Hepatic stellate cell (primary cell): ENCODE measurements around the gene PTPRC.

Experiments
- DNase-seq: peaks from one replicate; pipeline ENCODE4 v3.0.0; 2011; ENCODE audit warnings: low spot score

PTPRC gene

DNA sequence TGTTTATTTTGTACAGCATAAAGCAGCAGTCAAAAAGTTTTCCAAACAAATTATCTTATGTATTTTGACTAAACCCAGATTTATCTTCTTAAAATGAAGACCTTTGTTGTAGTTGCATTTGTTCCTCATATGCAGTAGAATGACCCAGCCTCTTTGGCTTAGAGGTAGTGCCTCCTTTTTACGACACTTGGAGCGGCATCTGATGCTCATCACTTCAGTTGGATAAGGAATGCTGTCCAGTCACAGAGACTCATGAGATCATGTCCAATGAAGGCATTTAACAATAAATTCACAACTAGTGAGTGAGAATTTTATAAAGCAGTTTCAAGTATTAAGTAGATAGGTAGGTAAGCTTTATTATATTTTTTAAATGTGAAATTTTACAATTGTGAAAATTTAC, 35.2 kb downstream of the PTPRC start:
- no peak for DNase-seq

DNA sequence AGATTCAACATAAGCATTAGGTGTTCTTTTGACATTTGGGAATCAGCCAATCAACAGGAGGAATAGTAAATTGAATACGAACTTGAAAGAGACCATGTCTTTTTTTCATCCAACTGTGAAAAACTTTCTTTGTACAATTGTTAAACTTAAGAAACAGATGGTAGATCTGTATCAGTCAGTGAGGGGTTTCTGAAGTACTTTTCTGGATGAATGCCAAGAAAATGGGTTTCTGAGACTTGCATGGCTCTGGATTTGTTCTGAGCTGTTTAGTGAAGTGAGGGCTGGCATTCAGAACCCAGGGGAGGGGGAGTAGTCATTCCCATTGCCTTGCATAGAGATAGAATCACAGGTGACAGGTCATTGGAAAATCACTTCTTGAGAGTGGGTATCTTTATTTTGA, 37.4 kb downstream of the PTPRC start:
- no peak for DNase-seq

DNA sequence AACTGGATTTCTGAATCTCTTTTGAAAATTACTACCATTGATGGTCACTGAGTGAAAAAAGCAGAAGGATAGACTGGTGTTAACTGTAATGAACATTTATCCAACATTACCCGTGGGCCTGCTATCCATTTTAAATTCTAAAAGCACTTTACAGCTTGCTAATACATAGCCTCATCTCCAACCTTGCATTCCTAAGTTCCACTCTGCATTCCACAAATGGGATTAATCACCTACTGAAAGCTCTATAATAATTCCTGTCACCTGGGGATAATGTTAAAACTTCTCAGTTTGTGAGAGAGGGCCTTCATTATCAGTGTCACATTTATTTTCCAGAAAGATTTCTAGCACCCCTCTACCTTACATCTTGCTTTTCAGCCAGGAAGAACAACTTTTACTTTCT, 38.2 kb downstream of the PTPRC start:
- no peak for DNase-seq

- no peak for DNase-seq
Observed at GRCh38 chr1:198677871-198678270, 39.0 kb downstream of the PTPRC start.

- no peak for DNase-seq
Observed at GRCh38 chr1:198678301-198678836, 39.5 kb downstream of the PTPRC start.

- no peak for DNase-seq
Observed at GRCh38 chr1:198678901-198679329, 40.1 kb downstream of the PTPRC start.

GRCh38 chr1:198679535-198680173, 40.8 kb downstream of the PTPRC start:
- DNase-seq = no peak

DNA sequence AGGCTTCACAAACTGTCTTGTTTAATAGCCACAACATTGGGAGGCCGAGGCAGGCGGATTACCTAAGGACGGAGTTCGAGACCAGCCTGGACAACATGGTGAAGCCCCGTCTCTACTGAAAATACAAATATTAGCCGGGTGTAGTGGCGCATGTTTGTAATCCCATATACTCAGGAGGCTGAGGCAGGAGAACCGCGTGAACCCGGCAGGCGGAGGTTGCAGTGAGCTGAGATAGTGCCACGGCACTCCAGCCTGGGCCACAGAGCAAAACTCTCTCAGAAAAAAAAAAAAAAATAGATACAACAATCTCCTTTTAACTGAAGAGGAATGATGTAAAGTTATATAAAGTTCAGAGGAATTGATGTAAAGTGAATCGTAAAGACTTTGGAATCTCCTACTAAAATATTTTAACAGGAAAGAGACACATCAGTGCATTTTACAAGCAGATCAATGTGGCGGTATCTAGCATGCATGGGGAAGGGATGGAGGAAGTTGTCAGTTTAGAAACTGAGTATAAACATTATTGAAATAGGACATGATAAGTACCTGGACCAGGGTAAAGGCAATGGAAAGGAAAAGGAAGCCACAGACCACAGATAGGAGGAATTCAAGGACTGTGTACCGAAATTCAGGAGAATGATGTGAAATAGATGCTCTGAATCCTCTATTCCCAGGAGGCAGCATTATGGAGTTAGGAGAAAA, 41.5 kb downstream of the PTPRC start:
- no peak for DNase-seq

DNA sequence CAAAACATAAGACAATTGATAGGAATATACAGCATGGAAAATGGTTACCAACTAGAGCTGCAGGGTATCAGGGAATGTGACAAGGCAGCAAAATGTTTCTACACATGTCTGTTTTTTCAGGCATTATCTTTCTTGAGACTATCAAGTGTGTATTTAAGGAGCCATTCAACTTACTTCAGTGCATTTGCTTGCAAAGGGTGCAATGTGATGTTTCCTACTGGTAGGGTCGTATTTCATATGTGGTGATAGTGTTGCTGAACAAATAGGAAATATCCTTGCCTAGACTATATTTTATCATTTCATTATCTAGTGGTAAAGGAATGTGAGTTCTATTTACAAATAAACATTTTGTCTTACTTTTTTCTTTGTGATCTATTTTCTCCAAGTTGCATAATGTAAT, 42.4 kb downstream of the PTPRC start:
- DNase-seq = no peak

DNA sequence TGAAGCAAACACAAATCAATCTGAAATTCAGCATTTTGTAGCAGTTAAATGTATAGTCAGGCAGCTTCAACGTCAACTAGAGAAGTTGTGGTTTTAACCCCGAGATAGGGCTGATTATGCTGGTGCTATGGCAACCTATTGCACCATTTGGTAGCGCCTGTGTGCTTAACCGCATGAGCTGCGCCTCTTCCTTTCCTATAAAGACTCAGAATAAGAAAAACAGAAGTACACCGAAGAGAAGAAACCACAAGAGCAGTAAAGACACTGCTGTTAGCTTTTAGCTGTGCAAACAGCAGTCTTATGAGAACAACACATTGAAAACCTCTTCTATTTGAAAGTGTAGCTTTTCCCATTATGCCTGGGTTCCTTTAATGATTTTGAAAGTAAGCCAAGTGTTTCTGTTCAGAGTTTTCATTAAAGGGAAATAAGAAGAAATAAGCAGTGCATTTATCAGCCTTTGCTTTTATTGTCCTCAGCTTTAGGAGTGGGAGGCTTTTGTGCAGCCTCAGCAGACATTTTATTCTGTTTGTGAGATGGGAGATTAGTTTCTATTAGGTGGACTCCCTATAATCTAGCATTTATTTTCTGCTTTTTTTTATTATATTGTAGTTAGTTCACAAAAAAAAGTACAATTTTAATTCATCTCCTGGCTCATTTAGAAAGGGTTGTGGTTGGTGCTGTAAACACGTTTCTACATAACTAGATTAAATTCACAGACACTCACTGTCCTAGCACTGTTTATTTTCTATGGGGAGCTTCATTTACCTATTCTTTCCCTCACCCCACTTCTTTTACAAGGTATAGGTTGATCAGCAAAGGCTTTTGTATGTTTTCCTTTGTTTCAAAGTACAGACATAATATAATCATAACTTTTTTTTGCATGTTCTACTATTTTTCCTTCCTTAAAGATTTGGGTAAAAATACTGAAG, 43.3 kb downstream of the PTPRC start:
- peak; percentile 51 for DNase-seq

DNA sequence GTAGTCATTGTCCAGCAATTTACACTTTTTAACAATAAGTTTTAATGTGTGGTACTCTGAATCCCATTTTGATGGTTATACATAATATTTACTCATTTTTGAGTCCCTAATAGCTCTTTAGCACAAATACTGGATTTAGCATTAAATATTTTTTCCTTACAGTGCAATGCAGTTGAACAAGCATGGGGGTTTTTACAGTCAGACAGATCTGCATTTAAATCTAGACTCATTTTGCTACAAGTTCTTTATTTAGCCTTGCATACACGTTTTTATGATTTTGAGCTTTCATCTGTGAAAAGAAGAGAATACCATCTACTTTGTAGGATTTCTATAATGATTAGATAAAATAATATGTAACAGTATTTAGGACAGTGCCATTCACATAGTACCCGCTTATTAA, 44.0 kb downstream of the PTPRC start:
- no peak for DNase-seq

GRCh38 chr1:198683449-198683848, 44.6 kb downstream of the PTPRC start:
- DNase-seq = no peak

GRCh38 chr1:198686069-198686728, 47.4 kb downstream of the PTPRC start:
- DNase-seq = no peak

- DNase-seq = no peak
Observed at GRCh38 chr1:198687429-198687828, 48.6 kb downstream of the PTPRC start.

DNA sequence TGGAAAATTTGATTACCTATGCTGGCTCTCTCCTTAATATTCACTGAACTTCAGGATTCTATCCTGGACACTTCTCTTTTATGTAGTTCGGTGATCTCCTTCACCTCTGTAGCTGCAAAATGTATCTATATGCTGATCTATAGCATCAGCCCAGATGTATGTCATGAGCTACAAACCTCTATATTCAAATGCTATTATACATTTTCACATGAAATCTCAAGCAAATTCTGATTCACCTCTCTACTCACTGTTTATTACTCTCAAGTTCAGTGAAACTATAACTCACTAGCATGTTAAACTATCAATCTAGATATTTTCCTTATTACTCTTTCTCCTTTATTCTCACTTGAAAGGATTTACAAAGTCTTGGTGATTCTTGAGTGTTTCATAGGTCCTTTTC, 52.2 kb downstream of the PTPRC start:
- DNase-seq = no peak

DNA sequence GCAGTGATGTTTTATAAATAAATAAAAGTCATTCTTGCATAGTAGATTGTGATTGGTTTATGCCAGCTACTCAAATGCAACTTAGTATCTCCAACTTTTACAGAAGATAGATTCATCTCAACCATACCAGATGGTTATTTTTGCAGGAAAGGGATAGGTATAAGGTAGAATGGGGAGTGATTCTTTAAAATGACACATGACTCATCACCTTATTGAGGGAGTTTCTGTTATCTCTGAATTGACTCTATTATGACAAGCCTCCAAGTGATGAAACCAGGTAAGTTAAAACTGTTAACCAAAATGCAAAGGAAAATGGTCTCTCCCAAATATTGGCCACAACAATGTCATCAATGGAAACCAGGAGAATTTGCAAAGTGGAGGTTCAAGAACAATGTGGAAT, 54.5 kb downstream of the PTPRC start:
- DNase-seq = no peak

DNA sequence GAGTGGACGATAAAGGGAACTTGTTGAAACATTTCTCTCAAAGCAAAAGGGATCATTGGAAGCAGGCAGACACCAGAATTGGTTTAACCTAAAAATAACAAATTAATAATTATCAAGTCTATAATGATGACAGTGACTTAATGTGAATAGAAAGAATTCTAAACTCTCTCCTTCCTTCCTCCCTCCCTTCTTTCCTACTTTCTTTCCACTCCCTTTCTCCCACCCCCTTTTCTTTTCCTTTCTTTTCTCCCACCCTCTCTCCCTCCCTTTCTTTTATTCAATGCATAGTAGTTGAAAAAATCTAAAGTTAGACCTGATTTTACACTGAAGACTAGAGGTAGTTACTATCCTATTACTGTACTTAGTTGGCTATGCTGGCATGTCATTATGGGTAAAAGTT, 55.7 kb downstream of the PTPRC start:
- no peak for DNase-seq

GRCh38 chr1:198696211-198696610, 57.4 kb downstream of the PTPRC start:
- no peak for DNase-seq

GRCh38 chr1:198699167-198700015, 60.6 kb downstream of the PTPRC start:
- DNase-seq = peak; percentile 9

GRCh38 chr1:198700016-198700392, 61.2 kb downstream of the PTPRC start:
- DNase-seq = no peak

GRCh38 chr1:198700396-198700795, 61.6 kb downstream of the PTPRC start:
- DNase-seq = no peak
